Fibroblast of peridontal ligament (primary cell): ENCODE measurements around the gene CFD.
"Not testable (repeated sequence)": the region's sequence is repeated elsewhere in the genome, so short reads cannot be mapped to it uniquely, and the experiment has no call there.

Experiments used
- DNase-seq: peaks from one replicate; pipeline ENCODE4 v3.0.0-alpha.2; 2010; ENCODE audit errors: extremely low read depth

The CFD gene

GRCh38 chr19:858868-859843 is at the start of gene CFD:
TSS of gene CFD (plus strand) at chr19:859664. CDS start at chr19:859690, 26 bp downstream.
- no peak for DNase-seq

- DNase-seq, result no peak
These were observed 49.2 kb upstream of the CFD start for GRCh38 chr19:810077-810855.

GRCh38 chr19:810883-811489 is 48.5 kb upstream of the CFD start:
- DNase-seq, result no peak

GRCh38 chr19:811506-812048 is 47.9 kb upstream of the CFD start:
- DNase-seq, result no peak

GRCh38 chr19:812049-812746 is 47.3 kb upstream of the CFD start:
- DNase-seq, result no peak

- DNase-seq, result no peak
These were observed 46.7 kb upstream of the CFD start for GRCh38 chr19:812747-813218.

- DNase-seq, result no peak
These were observed 46.0 kb upstream of the CFD start for GRCh38 chr19:813219-814151.

- no peak for DNase-seq
These were observed 45.0 kb upstream of the CFD start for GRCh38 chr19:814152-815078.

GRCh38 chr19:815079-815774 is 44.2 kb upstream of the CFD start:
- DNase-seq, result no peak

GRCh38 chr19:815775-816499 is 43.5 kb upstream of the CFD start:
- no peak for DNase-seq

- no peak for DNase-seq
These were observed 43.0 kb upstream of the CFD start for GRCh38 chr19:816500-816857.

GRCh38 chr19:820212-820611 is 39.3 kb upstream of the CFD start:
- DNase-seq, result not testable (repeated sequence)

GRCh38 chr19:821231-821824 is 38.1 kb upstream of the CFD start:
- DNase-seq, result no peak

- no peak for DNase-seq
These were observed 37.5 kb upstream of the CFD start, which contains the start of gene PLPPR3 for GRCh38 chr19:821825-822503. TSS of gene PLPPR3 (minus strand) at chr19:821955. CDS start at chr19:821559, 396 bp downstream.

GRCh38 chr19:823565-824121 is 35.8 kb upstream of the CFD start:
- DNase-seq, result no peak

- DNase-seq, result no peak
These were observed 34.6 kb upstream of the CFD start for GRCh38 chr19:824885-825284.
